Peyer's patch (tissue), 4 donors: ENCODE results near the gene TBX21.

Experiments used
- POLR2A ChIP-seq, 2 donors: fragments of 450-650 bp; IDR thresholded peaks; one replicate each; pipeline ENCODE4 v1.5.1; 2017; ENCODE audit warnings: antibody characterized with exemption in 2 of 2, mild to moderate bottlenecking in 2 of 2, moderate library complexity in 2 of 2
- TF ChIP-seq, protein P1 (sequence below), 6 experiments: fragments of 450-650 bp in 4 of 6; fragments of 200-600 bp in 2 of 6; sonication (generic) in 1 of 6; IDR thresholded peaks; one replicate each; pipeline ENCODE4 v1.5.1; 2017 to 2019; ENCODE audit warnings: antibody characterized with exemption in 6 of 6, mild to moderate bottlenecking in 3 of 6, moderate library complexity in 1 of 6

DNA sequence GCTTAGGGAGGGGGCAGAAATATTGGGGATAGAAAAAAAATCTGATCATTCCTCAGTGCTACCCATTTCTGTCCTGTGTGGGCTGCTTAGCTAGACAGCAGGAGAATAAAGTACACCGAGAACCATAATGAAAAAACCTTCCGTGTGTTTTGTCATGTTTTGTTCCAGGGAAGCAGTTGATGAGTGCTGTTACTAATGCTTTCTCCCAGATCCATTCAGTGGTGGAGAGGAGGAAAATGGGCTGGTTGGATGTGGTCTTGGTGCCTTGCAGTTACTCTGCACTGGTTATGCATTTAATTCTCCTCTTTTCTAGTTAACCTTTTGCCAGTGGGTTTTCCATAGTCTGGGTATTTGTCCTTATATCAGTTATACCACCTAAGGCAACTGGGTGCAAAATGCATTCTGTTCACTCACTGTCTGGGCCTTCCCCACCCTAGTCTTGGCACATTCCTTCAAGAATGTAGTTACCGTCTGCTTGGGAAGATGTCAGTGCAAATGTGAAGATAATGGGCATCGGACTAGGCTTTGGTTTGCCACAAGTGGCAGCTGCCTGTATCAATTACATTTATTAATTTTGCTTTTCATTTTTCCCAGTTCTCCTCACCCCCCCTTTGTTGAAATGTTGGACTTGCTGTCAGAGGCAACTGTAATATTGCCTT lies 48.4 kb upstream of the TBX21 start:
- no peak for TF ChIP-seq POLR2A (IDR thresholded peaks at IDR 0.05)
- TF ChIP-seq, protein P1, sequence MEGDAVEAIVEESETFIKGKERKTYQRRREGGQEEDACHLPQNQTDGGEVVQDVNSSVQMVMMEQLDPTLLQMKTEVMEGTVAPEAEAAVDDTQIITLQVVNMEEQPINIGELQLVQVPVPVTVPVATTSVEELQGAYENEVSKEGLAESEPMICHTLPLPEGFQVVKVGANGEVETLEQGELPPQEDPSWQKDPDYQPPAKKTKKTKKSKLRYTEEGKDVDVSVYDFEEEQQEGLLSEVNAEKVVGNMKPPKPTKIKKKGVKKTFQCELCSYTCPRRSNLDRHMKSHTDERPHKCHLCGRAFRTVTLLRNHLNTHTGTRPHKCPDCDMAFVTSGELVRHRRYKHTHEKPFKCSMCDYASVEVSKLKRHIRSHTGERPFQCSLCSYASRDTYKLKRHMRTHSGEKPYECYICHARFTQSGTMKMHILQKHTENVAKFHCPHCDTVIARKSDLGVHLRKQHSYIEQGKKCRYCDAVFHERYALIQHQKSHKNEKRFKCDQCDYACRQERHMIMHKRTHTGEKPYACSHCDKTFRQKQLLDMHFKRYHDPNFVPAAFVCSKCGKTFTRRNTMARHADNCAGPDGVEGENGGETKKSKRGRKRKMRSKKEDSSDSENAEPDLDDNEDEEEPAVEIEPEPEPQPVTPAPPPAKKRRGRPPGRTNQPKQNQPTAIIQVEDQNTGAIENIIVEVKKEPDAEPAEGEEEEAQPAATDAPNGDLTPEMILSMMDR (IDR thresholded peaks at IDR 0.05) = no peak
